H4 (cell line): ENCODE data around the gene LIPF. TPM values are rescaled to one million over a fixed set of nuclear protein-coding genes. Genes with fewer than 3 reads are reported as not detected.
"Not testable (repeated sequence)": the region's sequence is repeated elsewhere in the genome, so short reads cannot be mapped to it uniquely, and the experiment has no call there.

Experiments used
- DNase-seq: peaks from one replicate; pipeline ENCODE4 v3.0.0-alpha.2; 2015; ENCODE audit warnings: low spot score
- total RNA-seq: library from RNA; depleted of rRNA; stranded (reverse); fragments of >200 nt; shearing (Covaris generic); gene quantifications from 2 replicates; pipeline ENCODE4 v1.2.3, GENCODE V29; 2014; rRNA removed

The LIPF gene
- total RNA-seq, 1 experiment from 2014 or later, result not detected

DNA sequence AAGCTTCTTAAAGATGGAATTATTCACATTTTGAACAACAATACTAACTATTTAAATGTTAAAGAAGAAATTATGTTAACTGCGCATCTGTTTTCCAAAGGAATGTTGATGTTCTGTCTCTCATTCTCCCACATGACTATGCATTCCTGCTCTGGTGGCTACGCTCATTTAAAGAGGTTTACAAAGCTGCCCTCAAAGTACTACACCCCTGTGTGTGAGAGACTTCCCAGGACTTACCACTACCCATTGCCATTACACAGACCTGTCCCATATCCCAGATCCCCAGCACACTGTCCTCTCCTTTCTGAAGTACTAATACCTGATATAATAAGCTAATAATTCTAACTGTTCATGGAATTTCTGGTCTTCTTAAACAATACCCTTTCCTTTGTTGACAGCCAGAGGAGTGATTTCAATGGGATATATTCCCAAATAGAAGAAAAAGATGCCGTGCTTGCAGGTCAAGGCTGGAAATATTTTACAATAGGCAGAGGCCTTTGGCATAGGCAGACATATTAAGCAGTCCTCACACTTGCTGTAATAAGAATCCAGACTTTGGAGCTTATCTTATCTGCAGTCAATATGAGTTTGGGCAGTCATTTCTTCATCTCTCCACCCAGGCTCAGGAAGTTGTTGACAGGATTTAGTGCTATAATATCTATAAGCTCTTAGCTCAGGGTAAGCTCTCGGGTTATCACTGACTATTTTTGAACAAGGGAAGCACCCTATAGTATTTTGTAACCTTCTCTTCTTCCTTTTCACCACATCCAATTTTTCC is 12.2 kb downstream of the LIPF start:
- no peak for DNase-seq

DNA sequence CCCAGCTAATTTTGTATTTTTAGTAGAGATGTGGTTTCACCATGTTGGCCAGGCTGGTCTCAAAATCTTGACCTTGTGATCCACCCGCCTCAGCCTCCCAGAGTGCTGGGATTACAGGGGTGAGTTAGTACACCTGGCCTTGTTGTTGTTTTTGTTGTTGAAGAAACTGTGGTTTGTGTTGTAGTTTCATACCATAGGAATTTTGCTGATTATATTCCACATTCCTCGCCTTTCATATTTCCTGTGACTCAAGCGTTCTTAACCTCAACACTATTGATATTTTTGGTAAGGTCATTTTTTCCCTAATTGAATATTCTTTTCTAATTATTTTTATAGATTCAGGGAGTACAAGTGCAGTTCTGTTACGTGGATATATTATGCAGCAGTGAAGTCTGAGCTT is 16.7 kb downstream of the LIPF start:
- no peak for DNase-seq

- no peak for DNase-seq
These were observed 18.2 kb downstream of the LIPF start for GRCh38 chr10:88682491-88682890.

DNA sequence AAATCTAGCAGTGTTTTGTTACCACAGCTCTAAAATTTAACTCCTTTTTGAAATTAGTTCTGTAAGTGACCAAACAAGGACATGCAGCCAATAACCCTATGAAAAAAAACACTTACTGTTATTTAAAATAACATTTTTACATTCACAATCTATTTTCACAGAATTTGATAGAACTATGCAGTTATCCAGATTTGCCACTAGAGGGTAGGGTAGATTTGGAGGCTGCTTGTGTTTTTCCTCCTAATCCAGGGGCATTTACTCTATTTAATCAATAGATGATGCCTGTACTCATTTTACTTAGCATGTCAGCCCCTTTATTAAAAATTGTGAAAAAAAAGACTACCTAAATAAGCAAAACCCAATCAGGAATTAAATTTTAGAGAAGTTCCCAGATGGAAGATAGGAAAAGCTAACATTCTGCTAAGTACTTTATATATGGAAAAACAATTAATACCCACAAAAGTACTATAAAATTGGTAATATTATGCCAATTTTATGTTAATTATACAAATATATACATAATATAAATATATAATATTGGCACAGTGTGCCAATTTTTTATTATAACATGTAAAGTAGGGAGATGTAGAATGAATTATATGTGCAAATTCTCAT is 23.7 kb downstream of the LIPF start:
- DNase-seq, result no peak

- peak; percentile 6 for DNase-seq
These were observed 25.1 kb downstream of the LIPF start for GRCh38 chr10:88689366-88689765.

DNA sequence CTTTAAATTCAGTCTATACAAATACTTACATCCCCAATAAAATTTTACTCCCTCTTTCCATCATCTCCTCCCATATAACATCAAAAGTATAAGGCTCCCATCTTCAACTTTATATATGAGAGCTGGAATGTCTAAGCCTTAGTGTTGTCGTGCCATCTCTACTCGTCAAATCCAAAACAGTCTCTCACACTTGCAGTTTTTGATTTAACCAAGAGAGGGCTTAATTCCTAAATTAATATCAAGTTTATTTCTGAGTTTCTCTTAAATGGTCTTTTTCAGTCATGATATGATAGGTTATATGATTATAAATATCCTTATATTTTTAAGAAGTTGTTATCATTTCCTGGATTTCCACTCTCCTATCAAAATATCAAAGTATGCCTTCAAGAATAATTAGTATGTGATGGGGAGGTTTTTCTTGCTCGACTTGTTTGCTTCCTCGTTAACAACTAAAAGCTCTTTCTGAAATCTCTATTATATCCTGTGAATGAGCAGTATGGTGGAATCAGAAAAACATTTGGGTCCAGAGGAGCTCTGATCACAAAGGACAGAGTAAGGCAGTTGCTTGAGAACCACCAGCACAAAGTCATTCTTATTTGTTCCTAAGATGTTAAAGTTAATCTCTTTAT is 29.3 kb downstream of the LIPF start:
- DNase-seq, result no peak

GRCh38 chr10:88702848-88703597 is 38.8 kb downstream of the LIPF start:
- DNase-seq, result peak; percentile 75

- DNase-seq, result no peak
These were observed 41.7 kb downstream of the LIPF start, which contains the start of gene LIPK for GRCh38 chr10:88705958-88706357. Gene LIPK (plus strand): TSS chr10:88706249. CDS start chr10:88724544, 18,295 bp downstream.

GRCh38 chr10:88707429-88708155 is 43.4 kb downstream of the LIPF start:
- peak; percentile 87 for DNase-seq

DNA sequence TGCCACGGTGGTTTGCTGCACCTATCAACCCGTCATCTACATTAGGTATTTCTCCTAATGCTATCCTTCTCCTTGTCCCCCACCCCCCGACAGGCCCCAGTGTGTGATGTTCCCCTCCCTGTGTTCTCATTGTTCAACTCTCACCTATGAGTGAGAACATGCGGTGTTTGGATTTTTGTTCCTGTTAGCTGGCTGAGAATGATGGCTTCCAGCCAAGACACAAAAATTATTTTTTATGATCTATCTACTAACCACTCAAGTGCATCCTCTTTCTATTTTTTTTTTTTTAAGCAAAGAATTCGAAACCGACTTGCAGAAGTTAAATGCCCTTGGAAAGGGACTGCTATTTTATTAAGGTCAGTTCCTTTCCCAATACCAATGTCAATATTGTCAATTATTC is 45.1 kb downstream of the LIPF start:
- not testable (repeated sequence) for DNase-seq

DNA sequence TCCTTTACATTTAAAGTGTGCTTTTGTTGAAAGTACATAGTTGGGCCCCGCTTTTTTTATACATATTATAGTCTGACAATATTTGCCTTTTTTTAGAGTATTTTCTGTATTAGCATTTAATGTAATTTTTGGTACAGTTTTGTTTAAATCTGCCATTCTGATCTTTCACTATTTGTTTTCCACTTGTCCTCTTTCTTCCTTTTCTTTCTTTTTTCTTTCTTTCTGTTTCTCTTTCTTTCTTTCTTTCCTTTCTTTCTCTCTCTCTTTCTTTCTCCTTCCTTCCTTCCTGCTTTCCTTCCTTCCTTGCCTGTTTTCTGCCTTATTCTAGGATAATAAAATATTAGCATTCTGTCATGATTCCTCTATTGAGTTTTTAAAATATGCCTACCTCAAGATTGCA is 51.3 kb downstream of the LIPF start:
- no peak for DNase-seq

- DNase-seq, result no peak
These were observed 57.1 kb downstream of the LIPF start for GRCh38 chr10:88721392-88721791.

- no peak for DNase-seq
These were observed 61.6 kb downstream of the LIPF start for GRCh38 chr10:88725798-88726197.

GRCh38 chr10:88728107-88728763 is 64.0 kb downstream of the LIPF start:
- DNase-seq, result no peak

Other genes with a start within 250 kb of the LIPF start
- 0.18 and 0.35 TPM in 2 replicates for gene RNLS, start 81.1 kb upstream of the LIPF start, total RNA-seq
- not detected in 2 replicates for gene LIPJ, start 77.7 kb upstream of the LIPF start, total RNA-seq
- gene LIPK, start 41.8 kb downstream of the LIPF start, total RNA-seq, result not detected in 2 replicates
- not detected in 2 replicates for gene LIPN, start 95.6 kb downstream of the LIPF start, total RNA-seq
- not detected in 2 replicates for gene LIPM, start 138.3 kb downstream of the LIPF start, total RNA-seq
- gene ANKRD22, start 187.4 kb downstream of the LIPF start, total RNA-seq, result not detected in 2 replicates
- 9.0 and 15.0 TPM in 2 replicates for gene STAMBPL1, start 215.8 kb downstream of the LIPF start, total RNA-seq